H1 (cell line): ENCODE measurements around the gene MLEC. TPM values are rescaled to one million over a fixed set of nuclear protein-coding genes. Genes with fewer than 3 reads are reported as not detected.

Source experiments
- CTCF ChIA-PET: fragments of 300-600 bp; sonication (Branson Sonifier 250); formaldehyde crosslinking; loops from one replicate; lab custom pipeline; 2021; ENCODE audit not compliant: partially characterized antibody; lab: Charles Lee
- POLR2A ChIA-PET: fragments of 300-600 bp; sonication (Branson Sonifier 250); formaldehyde crosslinking; loops from one replicate; lab custom pipeline; 2021; ENCODE audit warnings: inconsistent platforms; ENCODE audit not compliant: partially characterized antibody; lab: Charles Lee
- DNase-seq, 2 experiments: peaks; one replicate each; pipeline versions ENCODE4 v3.0.0 to v3.0.0-alpha.2; 2010 to 2022; ENCODE audit warnings: low spot score in 2 of 2, low read depth in 1 of 2, mixed read lengths in 1 of 2
- FAIRE-seq: peaks from 2 replicates; lab custom pipeline; 2011; peaks lifted over from hg19 to GRCh38; lab: Jason Lieb, UNC
- H2AFZ ChIP-seq: 2 replicates; pipeline ENCODE4 v1.8.1; 2012; ENCODE audit warnings: low read length, inconsistent platforms
- H2AK5ac ChIP-seq: 2 replicates; pipeline ENCODE4 v1.6.1; 2013; ENCODE audit warnings: low read depth, low read length
- H2BK120ac ChIP-seq: replicated peaks from 2 replicates; pipeline ENCODE3; 2013; ENCODE audit warnings: low read depth, low read length, inconsistent platforms
- H2BK12ac ChIP-seq: 2 replicates; pipeline ENCODE4 v1.6.1; 2013; ENCODE audit warnings: low read depth, low read length
- H2BK15ac ChIP-seq: 2 replicates; pipeline ENCODE4 v1.6.1; 2013; ENCODE audit warnings: low read length
- H2BK20ac ChIP-seq: 2 replicates; pipeline ENCODE4 v1.6.1; 2013; ENCODE audit warnings: low read length
- H2BK5ac ChIP-seq: 2 replicates; pipeline ENCODE4 v1.6.1; 2013; ENCODE audit warnings: low read depth, low read length
- H3K14ac ChIP-seq: 2 replicates; pipeline ENCODE4 v1.6.1; 2013; ENCODE audit warnings: inconsistent platforms; ENCODE audit not compliant: insufficient read length
- H3K18ac ChIP-seq: 2 replicates; pipeline ENCODE4 v1.6.1; 2013; ENCODE audit warnings: low read length; ENCODE audit errors: extremely low read depth
- H3K23ac ChIP-seq: 2 replicates; pipeline ENCODE4 v1.6.1; 2013; ENCODE audit warnings: inconsistent platforms; ENCODE audit not compliant: insufficient read length
- H3K23me2 ChIP-seq: 2 replicates; pipeline ENCODE4 v1.6.1; 2013; ENCODE audit warnings: low read depth, low read length
- H3K27ac ChIP-seq: 2 replicates; pipeline ENCODE4 v1.6.1; 2011; ENCODE audit warnings: low read depth, low read length, inconsistent platforms
- H3K27me3 ChIP-seq, 4 experiments: replicated peaks in 1 of 4; 1 replicate in 1 of 4; 2 replicates in 3 of 4; pipeline versions ENCODE4 v1.6.1 to v1.8.1; 2011 to 2013; ENCODE audit warnings: low read length in 3 of 4, mild to moderate bottlenecking in 3 of 4, inconsistent platforms in 2 of 4, mixed read lengths in 2 of 4, moderate library complexity in 1 of 4; ENCODE audit not compliant: control insufficient read depth in 3 of 4, insufficient read depth in 3 of 4; ENCODE audit errors: extremely low read depth in 1 of 4
- H3K36me3 ChIP-seq, 4 experiments: 2 replicates each; pipeline versions ENCODE4 v1.6.1 to v1.8.1; 2011 to 2013; ENCODE audit warnings: mild to moderate bottlenecking in 4 of 4, low read length in 3 of 4, moderate library complexity in 2 of 4, control low read depth in 1 of 4, inconsistent platforms in 1 of 4; ENCODE audit not compliant: insufficient read depth in 4 of 4, control insufficient read depth in 2 of 4
- H3K4ac ChIP-seq: replicated peaks from 2 replicates; pipeline ENCODE3; 2013; ENCODE audit warnings: low read length, low read depth, mixed read lengths, inconsistent platforms; ENCODE audit not compliant: insufficient read length
- H3K4me1 ChIP-seq, 4 experiments: replicated peaks in 1 of 4; 1 replicate in 1 of 4; 2 replicates in 3 of 4; pipeline versions ENCODE4 v1.6.1 to v1.8.1; 2011 to 2013; ENCODE audit warnings: low read length in 3 of 4, inconsistent platforms in 2 of 4, mixed read lengths in 1 of 4; ENCODE audit not compliant: insufficient read depth in 4 of 4, control insufficient read depth in 3 of 4
- H3K4me2 ChIP-seq, 2 experiments: 2 replicates each; pipeline versions ENCODE4 v1.6.1 to v1.8.1; 2011 to 2013; ENCODE audit warnings: low read depth in 2 of 2, low read length in 2 of 2, control low read depth in 1 of 2, inconsistent platforms in 1 of 2, mild to moderate bottlenecking in 1 of 2; ENCODE audit not compliant: insufficient read depth in 1 of 2
- H3K4me3 ChIP-seq, 4 experiments: fragments of 200-600, 300-600 bp in 1 of 4; sonication (generic), shearing (Covaris generic), sonication (Bioruptor Twin) in 1 of 4; 2 replicates each; pipeline versions ENCODE4 v1.5.1 to v1.8.1; 2011 to 2016; ENCODE audit warnings: low read length in 4 of 4, low read depth in 3 of 4, control low read depth in 2 of 4, inconsistent platforms in 2 of 4, mild to moderate bottlenecking in 2 of 4, mixed read lengths in 1 of 4, moderate library complexity in 1 of 4; ENCODE audit not compliant: insufficient read depth in 2 of 4; ENCODE audit errors: extremely low read depth in 1 of 4
- H3K56ac ChIP-seq: replicated peaks from 2 replicates; pipeline ENCODE3; 2013; ENCODE audit warnings: low read depth, mild to moderate bottlenecking, mixed read lengths, low read length, inconsistent platforms; ENCODE audit not compliant: insufficient read length
- H3K79me1 ChIP-seq: 2 replicates; pipeline ENCODE4 v1.6.1; 2013; ENCODE audit warnings: low read depth, low read length, control low read depth
- H3K79me2 ChIP-seq, 2 experiments: 2 replicates each; pipeline versions ENCODE4 v1.6.1 to v1.8.1; 2012 to 2013; ENCODE audit warnings: low read length in 2 of 2, mild to moderate bottlenecking in 2 of 2, inconsistent platforms in 1 of 2; ENCODE audit not compliant: insufficient read depth in 2 of 2, control insufficient read depth in 1 of 2
- H3K9ac ChIP-seq, 4 experiments: replicated peaks in 1 of 4; 1 replicate in 1 of 4; 2 replicates in 3 of 4; pipeline versions ENCODE4 v1.6.1 to v1.8.1; 2011 to 2013; ENCODE audit warnings: low read depth in 3 of 4, low read length in 3 of 4, control low read depth in 2 of 4, mild to moderate bottlenecking in 2 of 4, moderate library complexity in 2 of 4, inconsistent platforms in 1 of 4; ENCODE audit errors: extremely low read depth in 1 of 4
- H3K9me3 ChIP-seq, 2 experiments: 2 replicates each; pipeline versions ENCODE4 v1.6.1 to v1.8.1; 2012 to 2013; ENCODE audit warnings: mild to moderate bottlenecking in 2 of 2, moderate library complexity in 2 of 2, control low read depth in 1 of 2, inconsistent platforms in 1 of 2, low read depth in 1 of 2, low read length in 1 of 2, mixed read lengths in 1 of 2; ENCODE audit not compliant: insufficient read depth in 2 of 2
- H4K20me1 ChIP-seq, 2 experiments: replicated peaks in 1 of 2; 2 replicates each; pipeline versions ENCODE3 to v1.8.1; 2011 to 2013; ENCODE audit warnings: inconsistent platforms in 2 of 2, low read length in 2 of 2, mild to moderate bottlenecking in 1 of 2; ENCODE audit not compliant: insufficient read depth in 2 of 2, control insufficient read depth in 1 of 2
- H4K5ac ChIP-seq: 2 replicates; pipeline ENCODE4 v1.6.1; 2013; ENCODE audit warnings: low read length, low read depth, mixed read lengths, inconsistent platforms; ENCODE audit not compliant: insufficient read length
- H4K8ac ChIP-seq: 2 replicates; pipeline ENCODE4 v1.8.0; 2013; ENCODE audit warnings: mild to moderate bottlenecking, moderate library complexity, low read length, inconsistent platforms; ENCODE audit not compliant: insufficient read depth; ENCODE audit errors: extremely low read depth
- H4K91ac ChIP-seq: replicated peaks from 2 replicates; pipeline ENCODE3; 2013; ENCODE audit warnings: low read length, mixed read lengths, inconsistent platforms; ENCODE audit not compliant: insufficient read length
- RFX5 ChIP-seq: IDR thresholded peaks from 2 replicates; pipeline ENCODE4 v1.6.1; 2011; ENCODE audit warnings: low read depth, low read length, improper control_type of control experiment, borderline replicate concordance
- WGBS, 2 experiments: shearing (Covaris generic) in 1 of 2; methylation state at CpG; one replicate each; pipeline versions ENCODE4 v1.1.6 to v1.1.7; 2013 to 2015; ENCODE audit warnings: low lambda C conversion rate in 2 of 2, mixed read lengths in 2 of 2, inconsistent platforms in 1 of 2, low coverage in 1 of 2, missing lambda C conversion rate in 1 of 2; ENCODE audit not compliant: insufficient replicate concordance in 2 of 2, insufficient coverage in 1 of 2, insufficient read length in 1 of 2; ENCODE audit errors: extremely low coverage in 1 of 2, missing lambda C conversion rate in 1 of 2; 5-methylcytosine and 5-hydroxymethylcytosine counted together
- polyA plus RNA-seq, 7 experiments: library from polyadenylated mRNA; depleted of rRNA in 3 of 7; stranded (reverse) in 5 of 7; unstranded in 2 of 7; fragments of >200 nt in 5 of 7; fragments of 200-250 nt in 2 of 7; gene quantifications; 1 replicate in 5 of 7; 2 replicates in 1 of 7; 4 replicates in 1 of 7; pipeline versions ENCODE4 v1.2.1 to v1.2.3, GENCODE V29; 2011 to 2013; ENCODE audit warnings: missing spikeins in 2 of 7, mixed read lengths in 2 of 7
- total RNA-seq: library from RNA; stranded (reverse); fragmentation: NEBNext Ultra II Directional; extraction: Animal tissue kit (Norgen Biotek cat#: 25700); gene quantifications from 2 replicates; pipeline ENCODE4 v1.2.1, GENCODE V29; 2021

Gene MLEC
- total and polyA plus RNA-seq, 2 of the 8 experiments (the other 6 are each of a cell fraction or from before 2014, with no cell fraction given), result 37.1 to 260 TPM

DNA sequence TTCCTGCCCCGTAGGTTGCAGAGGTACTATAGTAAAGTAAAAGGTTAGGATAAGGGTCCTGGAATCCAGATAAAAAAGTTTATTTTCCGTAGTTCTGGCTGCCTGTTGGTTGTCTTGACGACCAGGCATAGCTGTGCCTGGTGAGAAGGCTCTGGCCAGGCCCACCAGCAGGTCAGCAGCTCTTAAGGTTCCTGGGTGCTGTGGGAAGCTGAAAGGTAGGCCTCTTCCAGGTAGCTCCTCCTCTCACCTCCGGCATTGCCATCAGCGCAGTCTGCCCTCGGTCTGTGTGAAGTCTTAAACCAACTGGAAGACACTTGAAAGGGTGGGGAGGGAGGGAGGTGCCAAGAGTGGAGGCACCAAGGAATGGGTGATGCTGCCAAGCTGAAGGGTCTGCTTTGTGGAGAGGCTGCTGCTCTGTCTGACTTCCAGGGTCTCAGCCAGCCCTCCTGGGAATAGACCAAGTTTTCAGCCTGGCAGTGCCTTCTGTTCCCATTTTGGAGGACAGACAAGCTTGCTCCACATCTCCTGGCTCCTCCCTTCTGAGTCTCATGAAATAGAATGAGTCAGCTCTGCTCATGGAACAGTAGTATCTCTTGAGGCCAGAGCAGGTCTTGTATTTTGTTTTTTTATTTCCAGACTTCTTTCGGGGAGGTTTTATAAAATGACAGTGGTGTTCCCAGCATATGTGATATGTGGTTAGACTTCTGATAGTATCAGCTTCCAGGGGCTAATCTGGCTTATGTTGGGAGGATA lies 33.5 kb downstream of the MLEC start:
- FAIRE-seq, result no peak
- Histone ChIP-seq H2BK5ac (no peak overlapping the region), H2BK20ac (no peak overlapping the region), H3K14ac (no peak overlapping the region), H2BK15ac (no peak overlapping the region), H2BK120ac (no peak overlapping the region), H3K23me2 (peaks cover 4% of the 10 kb centered on the region; the same call in 1 of the 2 replicates), H3K56ac (no peak overlapping the region), H3K4ac (no peak overlapping the region), H3K27ac (no peak overlapping the region), H2AFZ (no peak overlapping the region), H3K18ac (no peak overlapping the region), H3K4me3 (no peak overlapping the region), H4K20me1 (peaks cover 0 to 8% of the 10 kb centered on the region in 2 experiments), H3K79me2 (no peaks in the 10 kb centered on the region), H3K27me3 (no peaks in the 10 kb centered on the region), H3K4me1 (peaks cover 0 to 5% (median 3%) of the 10 kb centered on the region in 4 experiments; a peak in 4 of 7 replicates), H3K79me1 (0 out of 2 replicates have a peak, but pooled peaks cover 5% of the 10 kb centered on the region), H4K8ac (no peak overlapping the region), H3K4me2 (no peak overlapping the region), H2BK12ac (no peak overlapping the region), H3K9ac (no peak overlapping the region), H4K5ac (no peak overlapping the region), H4K91ac (no peak overlapping the region), H3K9me3 (no peaks in the 10 kb centered on the region), H3K36me3 (peaks cover 37 to 73% (median 63%) of the 10 kb centered on the region in 4 experiments), H2AK5ac (no peak overlapping the region), H3K23ac (no peak overlapping the region)
- CTCF ChIA-PET, result interaction anchor here (0.5 to 2.2 kb wide), 12 partner anchors 13 to 248 kb away, joined by 3 to 9 read pairs (median 3); partner anchors contain the start of gene POP5
- 92% methylated on average over 7 of the region's 7 CpGs; no CpG with 5 or more reads in 1 of the 2 experiments for WGBS, 2 experiments
- DNase-seq, result no peak
- POLR2A ChIA-PET, result interaction anchor here (0.7 to 1.5 kb wide), 4 partner anchors 14 to 141 kb away, joined by 3 read pairs; no protein-coding TSS in a partner anchor
- TF ChIP-seq RFX5, result no peak
